ENCODE results near the gene FRY. TPM values are rescaled to one million over a fixed set of nuclear protein-coding genes. Genes with fewer than 3 reads are reported as not detected.

FRY gene
- polyA plus RNA-seq, 1 experiment, result 51.4 TPM

DNA sequence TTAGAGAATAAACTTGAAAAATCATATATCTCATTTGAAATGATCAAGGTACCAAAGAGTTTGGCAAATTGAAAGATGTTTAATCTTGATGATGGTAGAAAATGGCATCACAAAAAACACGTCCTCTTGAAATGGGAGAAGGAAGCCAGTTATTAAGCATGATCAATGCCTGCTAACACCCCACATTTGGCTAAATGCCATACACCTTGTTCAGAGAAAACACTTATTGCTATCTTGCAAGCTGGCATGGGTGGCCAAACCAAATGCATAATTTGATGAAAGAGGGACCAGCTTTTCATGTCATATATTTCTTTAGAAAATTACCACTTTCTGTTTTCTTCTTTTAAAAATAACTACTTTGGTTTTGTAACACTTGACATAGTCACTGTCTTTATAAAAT, 142.3 kb downstream of the FRY start:
- TF ChIP-seq, protein P1, sequence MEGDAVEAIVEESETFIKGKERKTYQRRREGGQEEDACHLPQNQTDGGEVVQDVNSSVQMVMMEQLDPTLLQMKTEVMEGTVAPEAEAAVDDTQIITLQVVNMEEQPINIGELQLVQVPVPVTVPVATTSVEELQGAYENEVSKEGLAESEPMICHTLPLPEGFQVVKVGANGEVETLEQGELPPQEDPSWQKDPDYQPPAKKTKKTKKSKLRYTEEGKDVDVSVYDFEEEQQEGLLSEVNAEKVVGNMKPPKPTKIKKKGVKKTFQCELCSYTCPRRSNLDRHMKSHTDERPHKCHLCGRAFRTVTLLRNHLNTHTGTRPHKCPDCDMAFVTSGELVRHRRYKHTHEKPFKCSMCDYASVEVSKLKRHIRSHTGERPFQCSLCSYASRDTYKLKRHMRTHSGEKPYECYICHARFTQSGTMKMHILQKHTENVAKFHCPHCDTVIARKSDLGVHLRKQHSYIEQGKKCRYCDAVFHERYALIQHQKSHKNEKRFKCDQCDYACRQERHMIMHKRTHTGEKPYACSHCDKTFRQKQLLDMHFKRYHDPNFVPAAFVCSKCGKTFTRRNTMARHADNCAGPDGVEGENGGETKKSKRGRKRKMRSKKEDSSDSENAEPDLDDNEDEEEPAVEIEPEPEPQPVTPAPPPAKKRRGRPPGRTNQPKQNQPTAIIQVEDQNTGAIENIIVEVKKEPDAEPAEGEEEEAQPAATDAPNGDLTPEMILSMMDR (IDR thresholded peaks at IDR 0.05; ENCODE audit: insufficient read depth, low read depth, low read length), result no peak
- ChIA-PET POLR2A (no interaction called here), CTCF (interaction anchor here (0.8 kb wide), 1 partner anchor 40 kb away, joined by 3 read pairs; no protein-coding TSS in a partner anchor)
- DNase-seq (ENCODE audit: low read depth), result no peak
- Histone ChIP-seq H3K4me3 (ENCODE audit: low read depth, low read length) (no peak overlapping the region), H3K27me3 (ENCODE audit: control insufficient read depth, insufficient read depth, low read length) (no peaks in the 10 kb centered on the region), H3K36me3 (ENCODE audit: control insufficient read depth, insufficient read depth, low read length) (peaks cover 8% of the 10 kb centered on the region; the same call in 1 of the 2 replicates)

DNA sequence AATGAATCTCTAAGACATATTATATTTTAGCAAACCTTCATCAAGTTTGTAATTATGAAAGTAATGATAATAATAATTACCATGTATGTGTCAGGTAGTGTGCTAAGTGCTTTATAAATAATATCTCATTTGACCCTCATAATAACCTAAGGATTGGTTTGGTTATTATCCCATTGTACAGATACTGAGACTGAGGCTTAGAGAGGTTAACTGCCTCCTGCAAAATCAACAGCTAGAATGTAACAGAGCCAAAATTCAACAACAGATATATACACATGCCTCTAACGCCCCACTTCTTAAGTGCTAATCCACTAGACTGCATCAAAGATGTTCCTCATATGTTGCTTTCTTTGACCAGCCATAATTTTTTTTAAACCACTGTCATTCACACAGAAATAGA, 142.8 kb downstream of the FRY start:
- H3K4me3 ChIP-seq (ENCODE audit: low read depth, low read length), result no peak overlapping the region
- H3K36me3 ChIP-seq (ENCODE audit: control insufficient read depth, insufficient read depth, low read length), result peaks cover 8% of the 10 kb centered on the region; the same call in 1 of the 2 replicates
- ChIA-PET CTCF (interaction anchor here (0.8 kb wide), 1 partner anchor 41 kb away, joined by 3 read pairs; no protein-coding TSS in a partner anchor), POLR2A (no interaction called here)
- no peak for DNase-seq (ENCODE audit: low read depth)
- no peaks in the 10 kb centered on the region for H3K27me3 ChIP-seq (ENCODE audit: control insufficient read depth, insufficient read depth, low read length)
- TF ChIP-seq, protein P1 (IDR thresholded peaks at IDR 0.05; ENCODE audit: insufficient read depth, low read depth, low read length), result no peak

DNA sequence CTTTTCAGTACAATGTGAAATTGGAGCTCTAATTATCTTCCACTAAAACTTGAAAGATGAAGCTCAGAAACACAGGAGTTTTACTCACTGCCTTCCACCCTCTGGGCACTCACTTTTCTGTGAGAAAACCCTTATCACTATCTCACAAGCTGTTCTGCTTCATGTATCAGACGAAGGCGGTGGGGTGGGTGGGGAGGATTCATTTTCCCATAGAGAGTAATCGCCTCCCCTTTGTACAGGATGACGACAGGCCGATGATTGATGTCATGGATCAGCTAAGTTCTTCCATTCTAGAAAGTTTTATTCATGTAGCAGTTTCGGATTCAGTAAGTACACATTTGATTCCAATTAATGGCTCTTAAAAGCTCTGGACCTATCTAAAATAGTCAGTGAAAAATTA, 143.7 kb downstream of the FRY start:
- POLR2A ChIA-PET, result interaction anchor here (0.6 to 0.7 kb wide), 2 partner anchors 16 to 37 kb away, joined by 3 to 11 read pairs; no protein-coding TSS in a partner anchor
- Histone ChIP-seq H3K36me3 (ENCODE audit: control insufficient read depth, insufficient read depth, low read length) (peaks cover 8% of the 10 kb centered on the region; the same call in 1 of the 2 replicates), H3K27me3 (ENCODE audit: control insufficient read depth, insufficient read depth, low read length) (no peaks in the 10 kb centered on the region), H3K4me3 (ENCODE audit: low read depth, low read length) (no peak overlapping the region)
- CTCF ChIA-PET, result interaction anchor here (1.1 kb wide), 1 partner anchor 93 kb away, joined by 3 read pairs; no protein-coding TSS in a partner anchor
- no peak for DNase-seq (ENCODE audit: low read depth)
- TF ChIP-seq, protein P1 (IDR thresholded peaks at IDR 0.05; ENCODE audit: insufficient read depth, low read depth, low read length), result no peak

DNA sequence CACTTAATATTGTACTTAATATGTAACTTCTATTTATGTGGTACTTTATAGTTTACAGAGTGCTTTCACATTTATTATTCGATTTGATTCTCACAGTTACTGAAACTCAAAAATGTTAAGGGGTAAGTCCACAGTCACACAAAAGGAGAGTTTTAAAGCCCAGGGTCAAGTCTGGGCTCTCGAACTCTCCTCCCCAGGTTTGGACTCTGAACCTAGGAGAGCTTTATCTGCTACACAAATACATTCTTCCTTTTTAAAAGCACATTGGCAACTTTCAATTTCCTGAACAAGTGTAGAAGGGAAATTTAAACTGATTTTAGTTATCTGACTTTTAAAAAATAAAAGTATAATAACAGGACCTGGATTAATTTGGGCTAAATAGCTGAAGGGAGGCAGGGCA, 144.4 kb downstream of the FRY start:
- CTCF ChIA-PET, result interaction anchor here (1.0 to 1.1 kb wide), 2 partner anchors 92 to 141 kb away, joined by 3 read pairs; no protein-coding TSS in a partner anchor
- TF ChIP-seq, protein P1 (IDR thresholded peaks at IDR 0.05; ENCODE audit: insufficient read depth, low read depth, low read length), result no peak
- DNase-seq (ENCODE audit: low read depth), result no peak
- Histone ChIP-seq H3K27me3 (ENCODE audit: control insufficient read depth, insufficient read depth, low read length) (no peaks in the 10 kb centered on the region), H3K36me3 (ENCODE audit: control insufficient read depth, insufficient read depth, low read length) (peaks cover 8% of the 10 kb centered on the region; the same call in 1 of the 2 replicates), H3K4me3 (ENCODE audit: low read depth, low read length) (no peak overlapping the region)
- POLR2A ChIA-PET, result interaction anchor here (0.6 kb wide), 1 partner anchor 36 kb away, joined by 3 read pairs; no protein-coding TSS in a partner anchor

DNA sequence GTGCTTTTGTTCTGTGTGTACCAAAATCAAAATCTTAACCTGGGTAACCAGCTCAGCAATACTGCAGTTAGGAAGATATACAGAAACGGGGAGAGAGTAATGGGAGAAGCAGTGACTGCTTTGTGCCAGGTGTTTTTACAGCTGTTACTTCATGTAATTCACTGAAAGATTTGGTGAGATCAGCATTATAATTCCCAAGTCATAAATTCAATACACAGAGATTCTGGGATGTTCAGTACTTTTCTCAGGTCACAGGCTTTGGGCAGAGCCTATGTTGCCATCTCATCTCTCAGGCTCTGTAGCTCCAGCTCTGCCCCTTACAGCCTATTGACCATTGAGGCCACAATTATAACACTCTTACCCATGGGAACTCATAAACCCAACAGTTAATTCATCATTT, 145.1 kb downstream of the FRY start:
- no peaks in the 10 kb centered on the region for H3K27me3 ChIP-seq (ENCODE audit: control insufficient read depth, insufficient read depth, low read length)
- DNase-seq (ENCODE audit: low read depth), result no peak
- H3K36me3 ChIP-seq (ENCODE audit: control insufficient read depth, insufficient read depth, low read length), result peaks cover 8% of the 10 kb centered on the region; the same call in 1 of the 2 replicates
- H3K4me3 ChIP-seq (ENCODE audit: low read depth, low read length), result no peak overlapping the region
- POLR2A ChIA-PET, result no interaction called here
- TF ChIP-seq, protein P1 (IDR thresholded peaks at IDR 0.05; ENCODE audit: insufficient read depth, low read depth, low read length), result no peak
- CTCF ChIA-PET, result interaction anchor here (1.0 kb wide), 1 partner anchor 142 kb away, joined by 3 read pairs; no protein-coding TSS in a partner anchor

All from BJ (cell line).